ENCODE data around the gene APOC1. TPM values are rescaled to one million over a fixed set of nuclear protein-coding genes. Genes with fewer than 3 reads are reported as not detected.

Gene APOC1
- total and polyA plus RNA-seq, 9 donors = 13.5 to 25.2 (median 16.0) TPM

GRCh38 chr19:44954649-44955504, 40.5 kb downstream of the APOC1 start, which contains the start of gene CLPTM1:
Gene CLPTM1 (plus strand): TSS chr19:44955380. CDS start chr19:44955396, 16 bp downstream.
- H3K4me3 ChIP-seq (ENCODE audit: low read length) = peak within 1 kb of the TSS; percentile 98
- under 1% methylated on average over 64 of the region's 65 CpGs for WGBS (ENCODE audit: insufficient coverage)
- DNase-seq = peak; percentile 99
- H3K27me3 ChIP-seq (ENCODE audit: control insufficient read depth, insufficient read depth, low read length) = no peaks in the 10 kb centered on the region
- H3K27ac ChIP-seq (ENCODE audit: low read length) = peak within 1 kb of the TSS; percentile 98
- H3K9me3 ChIP-seq (replicated peaks; ENCODE audit: control insufficient read depth, low read depth, low read length) = no peaks in the 10 kb centered on the region
- H3K36me3 ChIP-seq (ENCODE audit: control insufficient read depth, insufficient read depth, low read length) = peaks cover 15% of the 10 kb centered on the region
- H3K4me1 ChIP-seq (ENCODE audit: control insufficient read depth, insufficient read depth, low read length) = peaks cover 35% of the 10 kb centered on the region

- Histone ChIP-seq H3K4me1 (ENCODE audit: control insufficient read depth, insufficient read depth, low read length) (peaks cover 37% of the 10 kb centered on the region), H3K27ac (ENCODE audit: low read length) (peak overlapping the region; percentile 59), H3K9me3 (replicated peaks; ENCODE audit: control insufficient read depth, low read depth, low read length) (no peaks in the 10 kb centered on the region), H3K27me3 (ENCODE audit: control insufficient read depth, insufficient read depth, low read length) (no peaks in the 10 kb centered on the region), H3K4me3 (ENCODE audit: low read length) (peak overlapping the region; percentile 98), H3K36me3 (ENCODE audit: control insufficient read depth, insufficient read depth, low read length) (peaks cover 10% of the 10 kb centered on the region)
- DNase-seq = no peak
- WGBS (ENCODE audit: insufficient coverage) = 2% methylated on average over 36 of the region's 40 CpGs
These were observed 41.4 kb downstream of the APOC1 start for GRCh38 chr19:44955505-44956439.

DNA sequence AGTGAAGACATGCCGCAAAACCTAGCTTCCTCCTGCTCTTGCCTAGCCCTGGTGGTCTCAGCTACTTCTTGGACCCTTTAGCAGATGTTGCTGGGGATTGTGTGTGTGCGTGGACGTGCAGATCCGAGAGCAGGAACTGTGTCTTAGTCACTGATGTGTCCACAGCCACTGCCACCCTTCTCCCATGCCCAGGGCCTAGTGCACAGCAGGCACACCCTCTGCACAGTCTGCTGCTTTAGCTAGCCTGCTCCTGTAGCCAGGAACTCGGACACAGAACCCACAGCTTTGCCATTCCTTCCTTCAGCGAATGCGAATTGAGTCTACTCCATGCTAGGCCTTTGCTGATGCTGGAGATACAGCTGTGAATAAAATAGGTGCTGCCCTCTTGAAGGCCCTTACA, 43.1 kb downstream of the APOC1 start:
- H3K36me3 ChIP-seq (ENCODE audit: control insufficient read depth, insufficient read depth, low read length) = peaks cover 20% of the 10 kb centered on the region
- no peak overlapping the region for H3K27ac ChIP-seq (ENCODE audit: low read length)
- H3K4me3 ChIP-seq (ENCODE audit: low read length) = no peak overlapping the region
- WGBS (ENCODE audit: insufficient coverage) = 85% methylated on average over 4 of the region's 7 CpGs
- H3K27me3 ChIP-seq (ENCODE audit: control insufficient read depth, insufficient read depth, low read length) = no peaks in the 10 kb centered on the region
- peaks cover 34% of the 10 kb centered on the region for H3K4me1 ChIP-seq (ENCODE audit: control insufficient read depth, insufficient read depth, low read length)
- DNase-seq = no peak
- no peaks in the 10 kb centered on the region for H3K9me3 ChIP-seq (replicated peaks; ENCODE audit: control insufficient read depth, low read depth, low read length)

- no peak overlapping the region for H3K27ac ChIP-seq (ENCODE audit: low read length)
- WGBS (ENCODE audit: insufficient coverage) = 77% methylated on average over 5 of the region's 9 CpGs
- H3K4me1 ChIP-seq (ENCODE audit: control insufficient read depth, insufficient read depth, low read length) = peaks cover 34% of the 10 kb centered on the region
These were observed 43.7 kb downstream of the APOC1 start for GRCh38 chr19:44958090-44958489.

GRCh38 chr19:44959691-44960090, 45.3 kb downstream of the APOC1 start:
- no peak for DNase-seq
- Histone ChIP-seq H3K9me3 (replicated peaks; ENCODE audit: control insufficient read depth, low read depth, low read length) (no peaks in the 10 kb centered on the region), H3K27ac (ENCODE audit: low read length) (no peak overlapping the region), H3K27me3 (ENCODE audit: control insufficient read depth, insufficient read depth, low read length) (no peaks in the 10 kb centered on the region), H3K4me3 (ENCODE audit: low read length) (no peak overlapping the region), H3K4me1 (ENCODE audit: control insufficient read depth, insufficient read depth, low read length) (peaks cover 26% of the 10 kb centered on the region), H3K36me3 (ENCODE audit: control insufficient read depth, insufficient read depth, low read length) (peaks cover 24% of the 10 kb centered on the region)
- 80% methylated on average over 2 of the region's 5 CpGs for WGBS (ENCODE audit: insufficient coverage)

More at GRCh38 chr19:44958090-44958489, 43.7 kb downstream of the APOC1 start:
- H3K9me3 ChIP-seq (replicated peaks; ENCODE audit: control insufficient read depth, low read depth, low read length) = no peaks in the 10 kb centered on the region
- no peak overlapping the region for H3K4me3 ChIP-seq (ENCODE audit: low read length)
- no peaks in the 10 kb centered on the region for H3K27me3 ChIP-seq (ENCODE audit: control insufficient read depth, insufficient read depth, low read length)
- peaks cover 18% of the 10 kb centered on the region for H3K36me3 ChIP-seq (ENCODE audit: control insufficient read depth, insufficient read depth, low read length)
- no peak for DNase-seq

- Histone ChIP-seq H3K4me3 (ENCODE audit: low read length) (no peak overlapping the region), H3K27me3 (ENCODE audit: control insufficient read depth, insufficient read depth, low read length) (no peaks in the 10 kb centered on the region), H3K9me3 (replicated peaks; ENCODE audit: control insufficient read depth, low read depth, low read length) (no peaks in the 10 kb centered on the region), H3K4me1 (ENCODE audit: control insufficient read depth, insufficient read depth, low read length) (peaks cover 21% of the 10 kb centered on the region), H3K27ac (ENCODE audit: low read length) (peak overlapping the region; percentile 20), H3K36me3 (ENCODE audit: control insufficient read depth, insufficient read depth, low read length) (peaks cover 32% of the 10 kb centered on the region)
- WGBS (ENCODE audit: insufficient coverage) = 76% methylated on average over 6 of the region's 8 CpGs
- no peak for DNase-seq
These were observed 46.7 kb downstream of the APOC1 start for GRCh38 chr19:44960906-44961728.

- WGBS (ENCODE audit: insufficient coverage) = 96% methylated on average over 8 of the region's 8 CpGs
- no peaks in the 10 kb centered on the region for H3K9me3 ChIP-seq (replicated peaks; ENCODE audit: control insufficient read depth, low read depth, low read length)
- H3K27ac ChIP-seq (ENCODE audit: low read length) = no peak overlapping the region
- H3K36me3 ChIP-seq (ENCODE audit: control insufficient read depth, insufficient read depth, low read length) = peaks cover 37% of the 10 kb centered on the region
- no peak overlapping the region for H3K4me3 ChIP-seq (ENCODE audit: low read length)
- peaks cover 14% of the 10 kb centered on the region for H3K4me1 ChIP-seq (ENCODE audit: control insufficient read depth, insufficient read depth, low read length)
- no peak for DNase-seq
- H3K27me3 ChIP-seq (ENCODE audit: control insufficient read depth, insufficient read depth, low read length) = no peaks in the 10 kb centered on the region
These were observed 47.4 kb downstream of the APOC1 start for GRCh38 chr19:44961821-44962220.

DNA sequence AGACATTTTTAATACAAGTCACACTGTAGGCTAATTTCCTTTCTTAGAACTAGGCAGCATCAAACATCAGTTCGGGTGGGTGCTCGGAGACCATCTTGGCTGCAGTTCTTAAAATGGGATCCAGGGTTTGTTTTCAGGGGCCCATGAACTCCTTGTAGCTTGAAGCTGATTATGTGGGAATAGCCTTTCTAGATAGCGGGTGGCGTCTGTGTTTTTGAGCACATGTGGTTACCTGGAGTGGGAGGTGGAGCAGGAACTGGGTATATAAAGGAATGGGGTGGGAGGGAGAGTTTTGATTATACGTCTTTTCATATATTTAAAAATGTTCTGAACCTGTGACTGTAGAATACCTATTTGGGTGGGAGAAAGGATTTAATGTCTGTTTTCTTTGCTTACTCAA, 53.7 kb downstream of the APOC1 start:
- H3K36me3 ChIP-seq (ENCODE audit: control insufficient read depth, insufficient read depth, low read length) = peaks cover 55% of the 10 kb centered on the region
- 100% methylated on average over 2 of the region's 5 CpGs for WGBS (ENCODE audit: insufficient coverage)

GRCh38 chr19:44968670-44969069, 54.3 kb downstream of the APOC1 start:
- no peak for DNase-seq

More for the DNA sequence above, 53.7 kb downstream of the APOC1 start:
- Histone ChIP-seq H3K27ac (ENCODE audit: low read length) (no peak overlapping the region), H3K27me3 (ENCODE audit: control insufficient read depth, insufficient read depth, low read length) (no peaks in the 10 kb centered on the region), H3K4me3 (ENCODE audit: low read length) (no peak overlapping the region), H3K4me1 (ENCODE audit: control insufficient read depth, insufficient read depth, low read length) (no peaks in the 10 kb centered on the region), H3K9me3 (replicated peaks; ENCODE audit: control insufficient read depth, low read depth, low read length) (no peaks in the 10 kb centered on the region)
- DNase-seq = no peak

More at GRCh38 chr19:44968670-44969069, 54.3 kb downstream of the APOC1 start:
- H3K27ac ChIP-seq (ENCODE audit: low read length) = no peak overlapping the region
- no peaks in the 10 kb centered on the region for H3K27me3 ChIP-seq (ENCODE audit: control insufficient read depth, insufficient read depth, low read length)
- no peaks in the 10 kb centered on the region for H3K9me3 ChIP-seq (replicated peaks; ENCODE audit: control insufficient read depth, low read depth, low read length)
- H3K36me3 ChIP-seq (ENCODE audit: control insufficient read depth, insufficient read depth, low read length) = peaks cover 60% of the 10 kb centered on the region
- no peak overlapping the region for H3K4me3 ChIP-seq (ENCODE audit: low read length)
- no peaks in the 10 kb centered on the region for H3K4me1 ChIP-seq (ENCODE audit: control insufficient read depth, insufficient read depth, low read length)
- WGBS (ENCODE audit: insufficient coverage) = 80% methylated on average over 3 of the region's 4 CpGs
